GM23248 (cell line): ENCODE data around the gene TTC16. TPM values are rescaled to one million over a fixed set of nuclear protein-coding genes. Genes with fewer than 3 reads are reported as not detected.

Source experiments
- DNase-seq: peaks from one replicate; pipeline ENCODE4 v3.0.0-alpha.2; 2015
- H2AFZ ChIP-seq: fragments of 200-600 bp; sonication (generic); 2 replicates; pipeline ENCODE4 v1.6.1; 2016; ENCODE audit warnings: antibody characterized with exemption
- H3F3A ChIP-seq: fragments of 200-600 bp; sonication (generic); 2 replicates; pipeline ENCODE4 v1.6.1; 2016; ENCODE audit warnings: mild to moderate bottlenecking, antibody characterized with exemption, mixed run types; ENCODE audit not compliant: insufficient read depth
- H3K27ac ChIP-seq: fragments of 200-600 bp; sonication (generic); 2 replicates; pipeline ENCODE4 v1.5.1; 2016; ENCODE audit warnings: mild to moderate bottlenecking
- H3K27me3 ChIP-seq: fragments of 200-600 bp; sonication (generic); replicated peaks from 2 replicates; pipeline ENCODE4 v1.6.1; 2016; ENCODE audit warnings: mild to moderate bottlenecking; ENCODE audit not compliant: insufficient read depth
- H3K36me3 ChIP-seq: fragments of 200-600 bp; sonication (generic); 2 replicates; pipeline ENCODE4 v1.6.1; 2016; ENCODE audit warnings: low read depth, mild to moderate bottlenecking
- H3K4me1 ChIP-seq: fragments of 200-600 bp; sonication (generic); 2 replicates; pipeline ENCODE4 v1.6.1; 2016; ENCODE audit warnings: mild to moderate bottlenecking; ENCODE audit not compliant: insufficient read depth
- H3K4me2 ChIP-seq: fragments of 200-600 bp; sonication (generic); one replicate; pipeline ENCODE4 v1.6.1; 2016; ENCODE audit warnings: mild to moderate bottlenecking; ENCODE audit not compliant: unreplicated experiment
- H3K4me3 ChIP-seq: fragments of 200-600 bp; sonication (generic); 2 replicates; pipeline ENCODE4 v1.5.1; 2016; ENCODE audit warnings: mild to moderate bottlenecking
- H3K79me2 ChIP-seq: fragments of 200-600 bp; sonication (generic); 2 replicates; pipeline ENCODE4 v1.6.1; 2016; ENCODE audit warnings: mild to moderate bottlenecking; ENCODE audit not compliant: insufficient read depth
- H3K9ac ChIP-seq: fragments of 200-600 bp; sonication (generic); 2 replicates; pipeline ENCODE4 v1.6.1; 2016; ENCODE audit warnings: mild to moderate bottlenecking
- H3K9me2 ChIP-seq: fragments of 200-600 bp; sonication (generic); 2 replicates; pipeline ENCODE4 v1.6.1; 2016; ENCODE audit warnings: mixed run types, mild to moderate bottlenecking, moderate library complexity; ENCODE audit not compliant: insufficient read depth
- H3K9me3 ChIP-seq: fragments of 200-600 bp; sonication (generic); one replicate; pipeline ENCODE4 v1.6.1; 2017; ENCODE audit warnings: low read depth
- H4K20me1 ChIP-seq: fragments of 200-600 bp; sonication (generic); 2 replicates; pipeline ENCODE4 v1.6.0; 2016; ENCODE audit not compliant: insufficient read depth
- EZH2 ChIP-seq: fragments of 200-600 bp; sonication (generic); IDR thresholded peaks from 2 replicates; pipeline ENCODE4 v1.6.1; 2018; ENCODE audit warnings: antibody characterized with exemption, mild to moderate bottlenecking; ENCODE audit not compliant: insufficient read depth, poor library complexity, severe bottlenecking
- EZH2phosphoT487 ChIP-seq: fragments of 200-600 bp; sonication (generic); IDR thresholded peaks from 2 replicates; pipeline ENCODE4 v1.6.1; 2018; ENCODE audit warnings: antibody characterized with exemption, moderate library complexity, mild to moderate bottlenecking, low read depth; ENCODE audit not compliant: insufficient read depth
- WGBS, 2 experiments: methylation state at CpG; one replicate each; pipeline ENCODE4 v1.1.6; 2015 to 2017; ENCODE audit warnings: low lambda C conversion rate in 2 of 2, low coverage in 1 of 2; ENCODE audit errors: missing lambda C conversion rate in 2 of 2; 5-methylcytosine and 5-hydroxymethylcytosine counted together
- in situ Hi-C: fragments of 300-500 bp; cut with MboI; formaldehyde crosslinking; loops from 2 replicates; pipeline ENCODE4 v1.15.0; 2020
- polyA plus RNA-seq: library from polyadenylated mRNA; unstranded; fragments of >200 nt; fragmentation: Nextera tagmentation; extraction: Ambion mirVana; gene quantifications from 2 replicates; pipeline ENCODE4 v1.2.1, GENCODE V29; 2016
- total RNA-seq: library from RNA; depleted of rRNA; stranded (reverse); fragments of >200 nt; shearing (Covaris generic); gene quantifications from 2 replicates; pipeline ENCODE4 v1.2.3, GENCODE V29; 2014

The TTC16 gene
- total and polyA plus RNA-seq, 2 experiments from 2014 or later, result 0.06 TPM; not detected in 1

- H4K20me1 ChIP-seq, result no peaks in the 10 kb centered on the region
- no peak for TF ChIP-seq EZH2phosphoT487
- no peak for TF ChIP-seq EZH2
- 97 to 98% methylated on average over 10 of the region's 10 CpGs for WGBS, 2 experiments
- no peak overlapping the region for H3K27ac ChIP-seq
- no peak overlapping the region for H2AFZ ChIP-seq
- no peaks in the 10 kb centered on the region for H3F3A ChIP-seq
- no peaks in the 10 kb centered on the region for H3K9me2 ChIP-seq
- H3K79me2 ChIP-seq, result peaks cover 11% of the 10 kb centered on the region
- H3K4me3 ChIP-seq, result no peak overlapping the region
- H3K4me2 ChIP-seq, result no peak overlapping the region
- in situ Hi-C loops, result no loop called here
- H3K9me3 ChIP-seq, result no peaks in the 10 kb centered on the region
- H3K4me1 ChIP-seq, result peaks cover 4% of the 10 kb centered on the region; the same call in 1 of the 2 replicates
- no peaks in the 10 kb centered on the region for H3K27me3 ChIP-seq
- H3K9ac ChIP-seq, result no peak overlapping the region
- no peaks in the 10 kb centered on the region for H3K36me3 ChIP-seq
- no peak for DNase-seq
Observed at GRCh38 chr9:127710204-127710783, 5.6 kb upstream of the TTC16 start.

GRCh38 chr9:127711226-127711701 is 4.6 kb upstream of the TTC16 start:
- 70 to 75% methylated on average over 9 of the region's 9 CpGs for WGBS, 2 experiments
- in situ Hi-C loops, result no loop called here

GRCh38 chr9:127711831-127712274 is 4.0 kb upstream of the TTC16 start:
- Histone ChIP-seq H3K27ac (no peak overlapping the region), H3K9me3 (no peaks in the 10 kb centered on the region), H3K27me3 (no peaks in the 10 kb centered on the region), H3K9ac (no peak overlapping the region), H3K4me1 (peaks cover 8% of the 10 kb centered on the region; the same call in 1 of the 2 replicates), H3K79me2 (peaks cover 11% of the 10 kb centered on the region), H4K20me1 (no peaks in the 10 kb centered on the region), H3K4me2 (no peak overlapping the region), H3K9me2 (no peaks in the 10 kb centered on the region), H3K36me3 (no peaks in the 10 kb centered on the region), H2AFZ (no peak overlapping the region), H3F3A (no peaks in the 10 kb centered on the region), H3K4me3 (no peak overlapping the region)
- no peak for DNase-seq
- 90 to 91% methylated on average over 11 of the region's 11 CpGs for WGBS, 2 experiments
- no peak for TF ChIP-seq EZH2phosphoT487
- in situ Hi-C loops, result no loop called here

More at GRCh38 chr9:127711226-127711701, 4.6 kb upstream of the TTC16 start:
- Histone ChIP-seq H3K9ac (no peak overlapping the region), H3K79me2 (peaks cover 11% of the 10 kb centered on the region), H3K9me3 (no peaks in the 10 kb centered on the region), H3K27ac (no peak overlapping the region), H3K4me2 (no peak overlapping the region), H3K9me2 (no peaks in the 10 kb centered on the region), H4K20me1 (no peaks in the 10 kb centered on the region), H3F3A (no peaks in the 10 kb centered on the region), H3K27me3 (no peaks in the 10 kb centered on the region), H2AFZ (no peak overlapping the region), H3K4me3 (no peak overlapping the region), H3K36me3 (no peaks in the 10 kb centered on the region), H3K4me1 (peaks cover 6% of the 10 kb centered on the region; the same call in 1 of the 2 replicates)
- DNase-seq, result no peak
- TF ChIP-seq EZH2phosphoT487, result no peak
- no peak for TF ChIP-seq EZH2

- Histone ChIP-seq H3K4me3 (no peak overlapping the region), H3K27me3 (no peaks in the 10 kb centered on the region), H3K9me2 (no peaks in the 10 kb centered on the region), H3K9me3 (no peaks in the 10 kb centered on the region), H2AFZ (no peak overlapping the region), H3K27ac (no peak overlapping the region), H3K79me2 (peaks cover 11% of the 10 kb centered on the region), H3K9ac (no peak overlapping the region), H3K4me2 (no peak overlapping the region), H4K20me1 (no peaks in the 10 kb centered on the region), H3F3A (no peaks in the 10 kb centered on the region), H3K36me3 (no peaks in the 10 kb centered on the region), H3K4me1 (peaks cover 8% of the 10 kb centered on the region; the same call in 1 of the 2 replicates)
- TF ChIP-seq EZH2, result no peak
- TF ChIP-seq EZH2phosphoT487, result no peak
- 88 to 89% methylated on average over 10 to 11 of the region's 11 CpGs for WGBS, 2 experiments
- DNase-seq, result no peak
- in situ Hi-C loops, result no loop called here
Observed at GRCh38 chr9:127712371-127712770, 3.5 kb upstream of the TTC16 start.
